ENCODE data around the gene GFY. TPM values are rescaled to one million over a fixed set of nuclear protein-coding genes. Genes with fewer than 3 reads are reported as not detected.

The GFY gene
- total and polyA plus RNA-seq, 9 of the 15 experiments (the other 6 are each of a cell fraction or from before 2014, with no cell fraction given): 0.06 to 0.40 (median 0.19) TPM; not detected in 3

DNA sequence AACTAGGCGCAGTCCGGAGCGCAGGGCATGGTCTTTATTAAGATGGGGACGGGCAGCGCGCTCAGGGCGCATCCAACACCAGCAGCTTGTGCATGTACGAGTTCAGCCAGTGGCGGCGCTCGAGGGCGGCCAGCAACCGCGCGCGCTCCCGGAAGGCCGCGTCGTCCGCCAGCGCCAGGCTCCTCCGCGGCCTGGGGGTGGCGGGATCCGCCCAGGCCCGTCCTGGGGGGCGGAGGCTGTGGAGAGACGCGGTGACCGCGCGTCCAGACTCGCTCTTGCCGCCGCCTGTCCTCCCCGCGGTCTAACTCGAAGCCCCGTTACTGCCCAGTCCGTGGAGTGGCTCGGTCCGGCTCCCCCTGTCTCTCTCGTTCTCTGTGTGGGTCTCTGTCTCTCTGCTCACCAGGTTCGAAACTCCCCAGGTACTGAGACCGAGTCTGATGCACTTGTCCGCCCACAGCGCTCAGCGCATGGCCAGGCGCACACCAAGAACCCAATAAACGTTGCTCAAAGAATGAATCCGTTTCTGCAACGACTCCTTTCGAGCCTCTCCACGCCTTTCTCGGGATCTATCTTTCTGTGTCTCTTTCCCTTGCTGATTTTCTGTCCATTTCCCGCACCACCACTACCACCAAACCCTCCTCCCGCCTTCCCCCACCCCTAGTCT, 2.6 kb upstream of the GFY start (continued):
- TF ChIP-seq ZNF764 (CRISPR knock-in tag; IDR thresholded peaks at IDR 0.05; ENCODE audit: low read depth) (no peak), ZFP91 (CRISPR knock-in tag; IDR thresholded peaks at IDR 0.05) (0 out of 2 replicates have a peak, but pooled peaks have one; percentile 38), BHLHE40 (IDR thresholded peaks at IDR 0.05; ENCODE audit: low read length) (no peak; the same call in 1 of the 2 replicates), CBX5 (IDR thresholded peaks at IDR 0.05; ENCODE audit: borderline replicate concordance, low read depth) (no peak), ETS1 (conservative IDR thresholded peaks at IDR 0.05; ENCODE audit: control insufficient read depth, low read depth, low read length) (peak; percentile 49), NR2F6 (CRISPR knock-in tag; IDR thresholded peaks at IDR 0.05) (no peak), MITF (IDR thresholded peaks at IDR 0.05) (no peak), HNRNPL (IDR thresholded peaks at IDR 0.05; ENCODE audit: low read depth, low read length) (no peak), ZSCAN29 (IDR thresholded peaks at IDR 0.05) (no peak), NBN (IDR thresholded peaks at IDR 0.05; ENCODE audit: low read depth) (peak; percentile 65; the same call in 1 of the 2 replicates), SMC3 (conservative IDR thresholded peaks at IDR 0.05; ENCODE audit: insufficient read depth, low read depth, low read length) (no peak), SREBF2 (CRISPR knock-in tag; IDR thresholded peaks at IDR 0.05) (no peak), JUNB (CRISPR knock-in tag; conservative IDR thresholded peaks at IDR 0.05) (no peak), TSHZ1 (CRISPR knock-in tag; IDR thresholded peaks at IDR 0.05) (no peak), OTX1 (CRISPR knock-in tag; IDR thresholded peaks at IDR 0.05) (no peak), HNRNPK (IDR thresholded peaks at IDR 0.05; ENCODE audit: low read depth, low read length, poor library complexity, severe bottlenecking) (peak; percentile 47), FUS (optimal IDR thresholded peaks at IDR 0.05; ENCODE audit: low read depth, low read length) (no peak), TRIM25 (IDR thresholded peaks at IDR 0.05; ENCODE audit: borderline replicate concordance) (0 out of 2 replicates have a peak, but pooled peaks have one; percentile 77), MBD2 (IDR thresholded peaks at IDR 0.05; ENCODE audit: borderline replicate concordance, low read depth) (no peak)
